GM08714 (cell line): ENCODE data around the gene OAT.
"Not testable (repeated sequence)": the region's sequence is repeated elsewhere in the genome, so short reads cannot be mapped to it uniquely, and the experiment has no call there.

Source experiments
- H3K4me3 ChIP-seq: fragments of 200-500 bp; sonication (Bioruptor generic); 2 replicates; pipeline ENCODE4 v1.5.1; 2014; ENCODE audit warnings: mild to moderate bottlenecking, low read length, inconsistent platforms
- ZNF274 ChIP-seq: IDR thresholded peaks from 2 replicates; pipeline ENCODE4 v1.6.1; 2012; ENCODE audit warnings: mild to moderate bottlenecking, low read depth, low read length

The OAT gene

DNA sequence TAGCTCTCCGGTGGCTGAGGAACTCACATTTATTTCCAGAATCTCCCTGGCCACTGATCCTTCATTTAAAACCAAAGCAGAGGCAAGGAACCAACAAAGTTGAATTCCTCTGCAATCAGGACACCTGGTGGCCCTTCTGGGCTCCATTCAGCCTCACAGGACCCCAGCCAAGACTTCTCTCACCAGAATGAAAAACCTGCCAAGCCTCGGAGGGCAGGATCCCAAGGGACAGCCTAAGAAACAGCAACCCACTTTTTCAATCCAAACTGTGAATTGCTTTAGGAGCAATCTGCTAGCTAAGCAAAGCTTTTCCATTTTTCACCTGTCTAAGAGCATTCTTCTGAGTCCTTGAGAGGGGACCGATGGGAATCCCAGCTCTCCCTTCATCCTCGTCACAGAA is 34.6 kb downstream of the OAT start:
- TF ChIP-seq ZNF274: no peak
- no peak overlapping the region for H3K4me3 ChIP-seq

DNA sequence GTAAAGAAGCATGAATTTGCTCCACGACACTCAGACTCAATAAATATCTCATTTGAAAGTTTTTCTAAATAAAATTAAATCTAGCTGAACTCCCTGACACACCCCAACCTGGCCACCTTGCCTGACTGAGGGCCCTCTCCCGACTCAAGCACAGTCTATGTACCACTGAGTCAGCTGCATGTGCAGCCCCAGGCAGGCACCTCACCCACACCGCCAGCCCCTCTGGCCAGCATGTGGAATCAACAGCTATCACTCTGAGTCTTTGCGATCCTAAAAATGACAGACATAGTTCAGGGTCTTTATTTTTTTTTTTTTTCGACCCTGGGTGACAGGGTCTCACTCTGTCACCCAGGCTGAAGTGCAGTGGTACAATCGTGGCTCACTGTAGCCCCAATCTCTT is 35.2 kb downstream of the OAT start:
- H3K4me3 ChIP-seq: no peak overlapping the region
- no peak for TF ChIP-seq ZNF274

DNA sequence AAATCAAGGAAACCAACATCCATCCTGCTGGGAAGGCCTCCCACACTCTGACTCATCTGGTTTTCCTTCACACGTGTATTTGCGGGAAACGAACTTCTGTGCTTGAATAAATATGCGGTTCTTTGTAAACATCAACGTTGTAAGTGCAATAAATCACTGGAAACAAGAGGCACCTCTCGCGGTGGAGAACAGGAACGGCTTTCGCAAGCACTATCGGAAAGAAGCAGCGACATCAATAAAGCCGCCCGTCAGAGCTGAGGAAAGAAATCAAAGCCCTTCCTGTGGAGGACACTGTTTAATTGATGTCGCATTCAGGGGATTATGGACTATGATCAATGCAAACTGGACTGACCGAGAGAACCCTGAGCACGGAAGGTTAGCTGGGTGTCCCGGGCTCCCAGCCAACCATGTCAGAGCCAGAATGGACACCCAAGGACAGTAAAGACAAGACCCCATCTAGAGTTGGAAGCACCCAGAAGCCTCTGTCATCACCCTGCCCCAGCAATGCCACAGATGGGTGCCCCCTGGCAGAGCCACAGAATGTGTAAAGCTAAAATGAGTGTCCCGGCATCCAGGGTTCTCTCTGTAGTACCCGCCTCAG is 37.6 kb downstream of the OAT start:
- no peak for TF ChIP-seq ZNF274
- H3K4me3 ChIP-seq: no peak overlapping the region

DNA sequence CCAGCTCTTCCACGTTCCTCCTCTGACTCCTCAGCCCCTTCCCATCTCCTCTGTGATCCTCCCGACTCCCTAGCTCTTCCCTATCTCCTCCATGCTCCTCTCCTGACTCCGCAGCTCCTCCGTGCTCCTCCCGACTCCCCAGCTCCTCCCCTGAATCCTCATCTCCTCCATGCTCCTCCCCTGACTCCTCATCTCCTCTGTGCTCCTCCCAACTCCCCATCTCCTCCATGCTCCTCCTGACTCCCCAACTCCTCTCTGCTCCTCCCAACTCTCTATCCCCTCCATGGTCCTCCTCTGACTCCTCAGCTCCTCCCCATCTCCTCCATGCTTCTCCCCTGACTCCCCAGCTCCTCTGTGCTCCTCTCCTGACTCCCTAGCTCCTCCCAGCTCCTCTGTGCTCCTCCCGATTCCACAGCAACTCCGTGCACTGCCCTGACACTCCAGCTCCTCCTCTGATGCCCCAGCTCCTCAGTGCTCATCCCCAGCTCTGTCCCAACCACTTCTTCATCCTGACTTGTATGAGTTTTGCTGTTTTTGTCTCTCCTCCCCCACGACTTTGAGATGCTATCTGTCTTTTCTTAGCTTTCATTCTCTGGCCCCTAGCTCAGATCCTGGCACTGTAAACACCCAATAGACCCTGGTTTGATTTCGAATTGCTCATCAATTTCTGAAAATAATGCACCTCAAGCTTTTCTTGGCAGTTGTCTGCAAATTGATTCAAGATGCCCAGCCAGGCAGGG is 38.3 kb downstream of the OAT start:
- no peak overlapping the region for H3K4me3 ChIP-seq
- TF ChIP-seq ZNF274: no peak

DNA sequence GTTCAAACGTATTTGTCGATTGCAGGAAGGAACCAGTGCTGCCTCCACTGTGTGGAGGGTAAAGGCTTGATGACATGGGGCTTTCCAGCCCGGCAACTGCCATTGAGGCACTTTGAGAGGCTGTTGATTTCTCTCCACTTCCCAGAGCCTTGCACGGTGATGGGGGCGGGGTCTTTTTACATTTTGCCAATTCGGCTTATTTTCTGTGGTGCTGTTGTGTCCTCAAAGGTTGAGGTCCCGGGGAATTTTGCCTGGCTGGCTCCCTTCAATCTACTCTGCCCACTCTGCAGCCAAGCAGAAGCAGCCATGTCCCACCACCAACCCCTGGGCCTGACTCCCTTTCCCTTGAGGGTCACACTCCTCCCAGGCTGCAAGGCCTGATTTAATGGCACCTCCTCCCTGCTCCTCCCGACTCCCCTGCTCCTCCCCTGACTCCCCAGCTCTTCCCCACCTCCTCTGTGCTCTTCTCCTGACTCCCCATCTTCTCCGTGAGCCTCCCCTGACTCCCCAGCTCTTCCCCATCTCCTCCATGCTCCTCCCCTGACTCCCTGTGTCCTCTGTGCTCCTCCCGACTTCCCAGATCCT is 39.0 kb downstream of the OAT start:
- no peak overlapping the region for H3K4me3 ChIP-seq
- no peak for TF ChIP-seq ZNF274

DNA sequence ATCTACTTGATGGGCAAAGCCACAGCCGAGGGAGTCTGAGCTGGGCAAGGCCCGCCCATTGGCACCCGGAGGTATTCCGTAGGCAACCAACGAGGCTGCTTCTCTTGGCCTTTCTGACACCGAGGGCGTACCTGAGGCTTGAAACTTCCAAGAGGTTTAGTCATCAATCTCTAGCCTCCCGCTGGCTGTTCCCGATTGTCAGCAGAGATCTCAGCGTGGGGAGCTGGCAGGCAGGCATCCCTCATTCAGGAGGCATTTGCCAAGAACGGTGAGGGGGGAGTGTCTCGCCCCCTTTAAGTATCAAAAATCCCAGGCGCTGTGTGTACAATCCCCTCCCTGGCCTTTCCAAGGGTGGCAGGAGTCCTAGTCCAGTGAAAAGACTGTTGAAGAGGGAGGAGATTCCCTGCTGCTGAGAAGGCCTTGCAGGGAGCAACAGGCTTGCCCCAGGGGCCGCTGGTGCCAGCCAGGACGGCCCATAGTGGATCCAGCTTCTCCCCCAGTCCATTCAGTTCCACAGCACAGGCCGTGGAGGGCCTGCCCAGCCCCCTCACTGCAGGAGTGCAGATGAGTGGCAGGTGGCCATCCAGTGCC is 39.7 kb downstream of the OAT start:
- no peak for TF ChIP-seq ZNF274
- no peak overlapping the region for H3K4me3 ChIP-seq

DNA sequence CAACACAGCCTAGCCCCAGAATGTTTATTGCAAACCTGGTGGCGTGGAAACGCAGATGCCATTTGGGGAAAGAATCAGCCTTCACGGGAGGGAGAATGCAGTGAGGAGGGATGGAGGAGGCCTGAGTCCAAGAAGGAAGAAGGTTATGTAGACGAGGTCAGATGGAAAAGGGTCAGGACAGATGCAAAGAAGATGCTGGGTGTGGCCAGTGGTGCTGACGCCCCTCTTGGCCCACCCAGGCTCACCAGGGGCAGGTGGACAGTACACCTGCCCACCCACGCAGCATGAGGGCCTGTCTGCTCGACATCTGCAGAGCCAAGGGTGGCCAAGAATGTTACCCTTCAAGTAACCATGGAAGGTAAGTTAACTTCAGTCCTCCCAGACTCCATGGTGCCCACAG is 40.5 kb downstream of the OAT start:
- no peak for TF ChIP-seq ZNF274
- H3K4me3 ChIP-seq: no peak overlapping the region

DNA sequence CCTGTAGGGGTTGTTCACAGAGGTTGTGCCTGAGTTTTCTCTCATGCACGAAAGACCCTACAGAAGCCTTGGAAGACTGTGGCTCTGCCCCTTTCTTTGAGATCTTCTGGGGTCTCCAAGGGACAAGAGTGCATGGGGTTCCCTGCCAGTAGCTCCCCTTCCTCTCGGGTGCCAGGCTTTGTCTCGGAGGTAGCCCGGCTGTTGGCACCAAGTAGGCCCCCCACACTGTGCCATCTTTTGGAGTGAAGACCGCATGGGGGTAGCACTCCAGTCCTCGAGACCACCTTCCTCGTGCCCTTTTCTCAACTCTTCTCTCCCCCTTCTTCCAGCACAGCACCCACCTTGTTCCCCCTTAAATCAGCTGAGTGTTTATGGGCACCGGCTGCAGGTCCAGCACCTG is 41.6 kb downstream of the OAT start:
- no peak overlapping the region for H3K4me3 ChIP-seq
- TF ChIP-seq ZNF274: no peak

DNA sequence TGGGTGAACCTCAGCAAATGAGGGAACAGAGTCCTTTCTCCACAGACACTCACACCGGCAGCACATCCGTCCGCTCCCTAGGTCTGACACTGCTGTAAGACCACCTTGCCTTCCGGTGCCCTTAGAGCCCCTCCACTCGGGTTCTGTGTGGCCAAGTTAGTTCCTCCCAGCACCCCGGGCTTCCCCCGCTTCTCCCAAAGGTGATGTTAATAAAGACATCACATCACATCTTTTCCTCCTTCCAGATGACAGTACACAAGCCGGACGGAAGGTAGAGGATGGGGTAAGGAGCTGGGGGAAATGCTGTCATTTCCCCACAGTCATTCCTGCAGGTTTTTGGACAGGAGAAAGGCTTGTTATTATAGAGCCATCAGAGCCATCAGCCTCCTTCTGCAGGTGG is 42.3 kb downstream of the OAT start:
- H3K4me3 ChIP-seq: no peak overlapping the region
- no peak for TF ChIP-seq ZNF274

DNA sequence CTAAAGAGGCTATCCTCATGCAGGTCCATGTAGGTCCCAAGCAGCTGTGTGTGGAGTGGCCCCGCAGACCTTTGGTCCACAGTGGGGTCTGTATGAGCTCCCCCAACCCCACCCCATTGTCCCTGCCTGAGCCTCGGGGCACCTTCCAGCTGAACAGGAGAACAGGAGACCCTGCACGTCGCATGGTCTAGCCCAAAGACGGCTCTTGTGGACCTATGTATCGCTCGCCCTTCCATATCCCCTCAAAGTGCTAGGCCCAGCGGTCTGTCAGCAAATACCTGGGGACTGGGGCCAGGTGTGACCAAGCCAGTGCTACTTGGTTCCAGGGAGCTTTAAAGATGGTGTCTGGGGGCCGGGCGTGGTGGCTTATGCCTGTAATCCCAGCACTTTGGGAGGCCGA is 43.0 kb downstream of the OAT start:
- no peak overlapping the region for H3K4me3 ChIP-seq
- TF ChIP-seq ZNF274: no peak

DNA sequence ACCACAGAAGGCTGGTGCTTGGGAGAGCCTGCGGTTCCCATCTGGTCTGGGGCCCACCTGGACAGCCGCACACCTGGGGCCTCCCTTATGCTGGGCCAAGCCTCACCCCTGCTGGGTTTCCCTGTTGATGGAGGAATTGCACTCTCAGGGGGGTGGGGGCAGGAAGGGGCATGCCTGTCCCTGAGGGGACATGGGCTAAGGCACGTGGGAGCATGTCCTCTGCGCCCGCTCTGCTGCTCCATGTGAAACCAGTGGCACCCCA is 43.4 kb downstream of the OAT start:
- no peak overlapping the region for H3K4me3 ChIP-seq
- TF ChIP-seq ZNF274: no peak

DNA sequence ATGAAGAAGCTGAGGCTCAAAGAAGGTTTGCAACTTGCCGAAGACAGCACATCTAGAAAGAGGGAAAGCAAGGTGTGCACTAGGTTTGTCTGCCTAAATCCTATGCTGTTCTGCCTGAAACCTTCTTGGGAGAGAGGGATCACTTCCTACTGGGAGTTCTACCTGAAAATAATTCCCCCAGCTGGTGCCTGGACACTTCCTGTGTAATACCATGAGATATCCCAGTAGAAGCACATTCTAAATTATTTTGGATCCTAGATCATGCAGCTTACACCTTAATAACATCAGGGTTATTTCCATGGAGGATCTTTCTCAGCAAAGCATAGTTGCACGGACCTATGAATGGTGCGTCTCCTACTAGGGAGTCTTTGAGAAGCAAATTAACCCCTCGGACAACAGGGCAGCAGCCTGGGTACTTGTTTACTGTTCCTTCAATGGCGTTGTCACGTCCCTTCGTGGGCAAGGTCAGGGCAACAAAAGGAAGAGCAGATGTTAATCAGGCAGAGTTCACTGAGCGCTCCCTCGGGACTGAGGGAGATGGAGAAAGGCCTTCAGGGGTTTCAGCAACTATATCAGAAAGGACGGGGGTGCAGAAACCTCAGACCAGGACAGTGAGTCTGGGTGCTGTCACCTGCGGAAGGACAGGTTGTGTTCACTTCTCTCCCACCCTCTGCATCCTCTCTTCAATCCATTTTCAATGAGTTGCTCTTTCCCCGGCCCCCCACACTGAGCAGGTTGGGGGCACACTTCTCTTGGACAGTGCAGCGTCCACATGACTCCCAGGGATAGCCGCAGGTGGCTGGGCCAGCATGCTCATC is 44.0 kb downstream of the OAT start:
- no peak for TF ChIP-seq ZNF274
- no peak overlapping the region for H3K4me3 ChIP-seq

DNA sequence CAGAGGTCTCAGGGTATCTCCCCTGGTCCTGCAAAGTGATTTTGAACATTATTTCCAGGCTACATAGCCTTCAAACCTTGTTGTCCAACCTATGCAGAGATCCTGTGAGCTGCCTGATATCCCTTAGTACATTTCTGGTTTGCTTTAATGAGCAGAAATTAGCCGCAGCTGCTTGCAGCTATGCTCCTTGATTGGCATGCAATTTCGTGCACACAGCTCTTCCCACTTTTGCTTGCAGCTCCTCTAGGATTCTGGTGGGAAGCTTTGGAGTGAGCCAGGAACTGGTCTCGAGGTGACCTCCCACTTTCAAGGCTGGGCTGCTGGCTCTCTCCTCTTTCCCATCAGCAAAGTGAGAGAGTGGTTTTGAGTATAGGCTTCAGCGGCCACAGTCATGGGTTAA is 45.8 kb downstream of the OAT start:
- no peak overlapping the region for H3K4me3 ChIP-seq
- no peak for TF ChIP-seq ZNF274

DNA sequence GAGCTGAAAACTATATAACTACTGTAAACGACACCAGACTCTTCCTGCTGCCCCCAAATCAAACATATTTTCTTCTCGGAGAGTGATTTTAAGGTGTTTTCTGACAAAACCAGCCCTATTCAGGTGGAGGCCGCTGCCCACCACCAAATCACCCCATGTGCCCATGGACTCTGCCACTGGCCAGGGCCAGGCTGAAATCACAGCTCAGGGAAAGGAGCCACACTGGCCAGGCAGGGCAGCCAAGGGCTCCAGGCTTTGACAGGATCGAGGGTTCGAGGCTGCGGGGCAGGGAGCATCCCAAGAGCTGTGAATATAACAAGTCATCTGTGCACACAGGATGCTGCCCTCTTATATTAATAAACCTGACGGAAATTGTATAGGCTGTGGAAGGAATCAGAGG is 48.3 kb downstream of the OAT start:
- H3K4me3 ChIP-seq: no peak overlapping the region
- no peak for TF ChIP-seq ZNF274

DNA sequence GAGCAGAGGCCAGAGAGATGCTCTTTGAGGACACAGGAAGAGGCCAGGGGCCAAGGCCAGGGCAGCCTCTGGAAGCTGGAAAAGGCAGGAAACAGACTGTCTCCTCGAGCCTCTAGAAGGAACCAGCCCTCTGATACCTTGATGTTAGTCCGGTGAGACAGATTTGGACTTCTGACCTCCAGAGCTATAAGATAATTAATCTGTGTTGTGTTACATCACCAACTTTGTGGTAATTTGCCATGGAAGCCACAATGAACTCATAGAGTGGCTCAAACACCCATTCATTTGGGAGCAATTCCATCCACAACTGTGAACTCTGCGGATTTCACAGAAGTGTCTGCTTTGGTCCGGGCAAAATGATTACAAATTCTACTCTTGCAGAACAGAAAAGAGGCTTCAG is 48.7 kb downstream of the OAT start:
- no peak overlapping the region for H3K4me3 ChIP-seq
- no peak for TF ChIP-seq ZNF274

DNA sequence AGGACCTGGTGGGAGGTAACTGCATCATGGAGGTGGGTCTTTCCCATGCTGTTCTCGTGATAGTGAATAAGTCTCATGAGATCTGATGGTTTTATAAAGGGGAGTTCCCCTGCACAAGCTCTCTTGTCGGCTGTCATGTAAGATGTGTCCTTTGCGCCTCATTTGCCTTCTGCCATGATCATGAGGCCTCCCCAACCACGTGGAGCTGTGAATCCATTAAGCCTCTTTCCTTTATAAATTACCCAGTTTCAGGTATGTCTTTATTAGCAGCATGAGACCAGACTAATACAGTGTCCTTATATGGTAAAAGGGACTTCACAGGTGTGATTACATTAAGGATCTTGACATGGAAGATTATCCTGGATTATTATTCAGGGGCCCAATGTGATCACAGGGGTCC is 49.2 kb downstream of the OAT start:
- not testable (repeated sequence) for H3K4me3 ChIP-seq
